Mesenchymal stem cell (in vitro differentiated cells and primary cell): Measurements from ENCODE around the gene DBP.

Experiments used
- DNase-seq: peaks from one replicate; pipeline ENCODE4 v3.0.0-alpha.2; 2013
- H2AFZ ChIP-seq: one replicate; pipeline ENCODE4 v1.6.1; 2013; ENCODE audit warnings: low read depth, mild to moderate bottlenecking, control low read depth, inconsistent platforms, low read length, moderate library complexity
- H2AK5ac ChIP-seq: 2 replicates; pipeline ENCODE4 v1.6.1; 2013; ENCODE audit warnings: low read length, moderate library complexity, mild to moderate bottlenecking, inconsistent platforms; ENCODE audit not compliant: severe bottlenecking
- H2BK120ac ChIP-seq: one replicate; pipeline ENCODE4 v1.6.1; 2013; ENCODE audit warnings: low read depth, mild to moderate bottlenecking, inconsistent platforms, low read length, moderate library complexity
- H2BK12ac ChIP-seq, 2 experiments: one replicate each; pipeline ENCODE4 v1.6.1; 2013; ENCODE audit warnings: inconsistent platforms in 2 of 2, low read length in 2 of 2, mild to moderate bottlenecking in 2 of 2, moderate library complexity in 2 of 2, control low read depth in 1 of 2
- H2BK15ac ChIP-seq: one replicate; pipeline ENCODE4 v1.6.1; 2013; ENCODE audit warnings: mild to moderate bottlenecking, low read depth, inconsistent platforms; ENCODE audit not compliant: poor library complexity, severe bottlenecking
- H2BK5ac ChIP-seq: 2 replicates; pipeline ENCODE4 v1.6.1; 2013; ENCODE audit warnings: low read depth, mild to moderate bottlenecking, low read length, control low read depth, inconsistent platforms; ENCODE audit not compliant: poor library complexity, severe bottlenecking
- H3K14ac ChIP-seq, 2 experiments: one replicate each; pipeline ENCODE4 v1.6.1; 2013; ENCODE audit warnings: inconsistent platforms in 2 of 2, low read length in 2 of 2, control low read depth in 1 of 2, mild to moderate bottlenecking in 1 of 2, moderate library complexity in 1 of 2
- H3K18ac ChIP-seq, 2 experiments: one replicate each; pipeline ENCODE4 v1.6.1; 2013; ENCODE audit warnings: inconsistent platforms in 2 of 2, low read length in 2 of 2, control low read depth in 1 of 2, low read depth in 1 of 2, mild to moderate bottlenecking in 1 of 2
- H3K23ac ChIP-seq, 2 experiments: one replicate each; pipeline ENCODE4 v1.6.1; 2013; ENCODE audit warnings: inconsistent platforms in 2 of 2, low read length in 2 of 2, mild to moderate bottlenecking in 2 of 2, moderate library complexity in 2 of 2, control low read depth in 1 of 2
- H3K27ac ChIP-seq: 2 replicates; pipeline ENCODE4 v1.5.1; 2013; ENCODE audit warnings: mild to moderate bottlenecking, moderate library complexity, low read length, control low read depth, inconsistent platforms; ENCODE audit not compliant: poor library complexity, severe bottlenecking
- H3K27me3 ChIP-seq, 2 experiments: 2 replicates each; pipeline versions ENCODE4 v1.6.1 to v1.7.0; 2013; ENCODE audit warnings: low read length in 2 of 2, mild to moderate bottlenecking in 2 of 2, moderate library complexity in 2 of 2, control low read depth in 1 of 2, inconsistent platforms in 1 of 2; ENCODE audit not compliant: control insufficient read depth in 1 of 2, insufficient read depth in 1 of 2
- H3K36me3 ChIP-seq, 2 experiments: 2 replicates each; pipeline versions ENCODE4 v1.6.1 to v1.7.0; 2013; ENCODE audit warnings: low read length in 2 of 2, control low read depth in 1 of 2, inconsistent platforms in 1 of 2, low read depth in 1 of 2, mild to moderate bottlenecking in 1 of 2; ENCODE audit not compliant: insufficient read depth in 2 of 2, control insufficient read depth in 1 of 2
- H3K4ac ChIP-seq, 2 experiments: one replicate each; pipeline ENCODE4 v1.6.1; 2013; ENCODE audit warnings: inconsistent platforms in 2 of 2, low read length in 2 of 2, mild to moderate bottlenecking in 2 of 2, moderate library complexity in 2 of 2, control low read depth in 1 of 2, low read depth in 1 of 2
- H3K4me1 ChIP-seq: 2 replicates; pipeline ENCODE4 v1.6.1; 2013; ENCODE audit warnings: low read depth, low read length, control low read depth; ENCODE audit not compliant: control insufficient read depth, insufficient read depth
- H3K4me2 ChIP-seq: 2 replicates; pipeline ENCODE4 v1.6.1; 2013; ENCODE audit warnings: low read length, mild to moderate bottlenecking, inconsistent platforms; ENCODE audit not compliant: poor library complexity, severe bottlenecking
- H3K4me3 ChIP-seq, 2 experiments: 2 replicates each; pipeline versions ENCODE4 v1.5.1 to v1.7.0; 2013; ENCODE audit warnings: low read length in 2 of 2, mild to moderate bottlenecking in 2 of 2, control low read depth in 1 of 2, low read depth in 1 of 2; ENCODE audit not compliant: insufficient read depth in 1 of 2
- H3K79me1 ChIP-seq: replicated peaks from 2 replicates; pipeline ENCODE4 v1.6.1; 2013; ENCODE audit warnings: mild to moderate bottlenecking, control low read depth, low read length, inconsistent platforms; ENCODE audit not compliant: poor library complexity, severe bottlenecking
- H3K9ac ChIP-seq: 2 replicates; pipeline ENCODE4 v1.7.0; 2013; ENCODE audit warnings: mild to moderate bottlenecking, low read length, moderate library complexity
- H3K9me3 ChIP-seq: 2 replicates; pipeline ENCODE4 v1.7.0; 2013; ENCODE audit warnings: mild to moderate bottlenecking, low read length; ENCODE audit not compliant: control insufficient read depth
- H4K8ac ChIP-seq: one replicate; pipeline ENCODE4 v1.6.1; 2013; ENCODE audit warnings: inconsistent platforms, mild to moderate bottlenecking, low read length, moderate library complexity
- H4K91ac ChIP-seq: one replicate; pipeline ENCODE4 v1.6.1; 2013; ENCODE audit warnings: mild to moderate bottlenecking, low read length, inconsistent platforms
- WGBS: methylation state at CpG from one replicate; pipeline ENCODE4 v1.1.7; 2013; ENCODE audit warnings: mixed read lengths; 5-methylcytosine and 5-hydroxymethylcytosine counted together

Gene DBP

GRCh38 chr19:48678201-48678600, 41.0 kb upstream of the DBP start:
- Histone ChIP-seq H3K4me1 (peaks cover 19% of the 10 kb centered on the region), H3K14ac (no peak overlapping the region), H2BK5ac (no peak overlapping the region), H3K23ac (no peak overlapping the region), H2AFZ (no peak overlapping the region), H3K18ac (no peak overlapping the region), H3K79me1 (no peaks in the 10 kb centered on the region), H3K4me2 (no peak overlapping the region), H3K9ac (no peak overlapping the region), H3K4me3 (no peak overlapping the region), H3K9me3 (no peaks in the 10 kb centered on the region), H2BK12ac (no peak overlapping the region), H4K91ac (no peak overlapping the region), H2AK5ac (no peak overlapping the region), H2BK15ac (no peak overlapping the region), H4K8ac (peak overlapping the region; percentile 20), H2BK120ac (no peak overlapping the region), H3K36me3 (no peaks in the 10 kb centered on the region), H3K27me3 (peaks cover 15 to 17% of the 10 kb centered on the region in 2 experiments), H3K4ac (no peak overlapping the region), H3K27ac (no peak overlapping the region)
- 46% methylated on average over 3 of the region's 4 CpGs for WGBS
- no peak for DNase-seq

- Histone ChIP-seq H2AFZ (no peak overlapping the region), H2BK5ac (no peak overlapping the region), H3K9ac (no peak overlapping the region), H3K18ac (no peak overlapping the region), H2BK15ac (no peak overlapping the region), H4K91ac (no peak overlapping the region), H2AK5ac (no peak overlapping the region), H3K14ac (no peak overlapping the region), H3K4me1 (peaks cover 18% of the 10 kb centered on the region), H3K9me3 (no peaks in the 10 kb centered on the region), H3K4ac (no peak overlapping the region), H3K4me3 (no peak overlapping the region), H2BK120ac (no peak overlapping the region), H3K79me1 (no peaks in the 10 kb centered on the region), H2BK12ac (no peak overlapping the region), H3K27me3 (peaks cover 14 to 15% of the 10 kb centered on the region in 2 experiments), H4K8ac (no peak overlapping the region), H3K27ac (no peak overlapping the region), H3K4me2 (no peak overlapping the region), H3K23ac (no peak overlapping the region), H3K36me3 (no peaks in the 10 kb centered on the region)
- no peak for DNase-seq
- 91% methylated on average over 13 of the region's 13 CpGs for WGBS
Measured at GRCh38 chr19:48676887-48677286, 39.7 kb upstream of the DBP start.

GRCh38 chr19:48676487-48676886, 39.3 kb upstream of the DBP start:
- Histone ChIP-seq H2BK120ac (no peak overlapping the region), H3K27me3 (peaks cover 14 to 15% of the 10 kb centered on the region in 2 experiments), H2AFZ (no peak overlapping the region), H3K9me3 (no peaks in the 10 kb centered on the region), H3K9ac (no peak overlapping the region), H3K79me1 (no peaks in the 10 kb centered on the region), H3K18ac (no peak overlapping the region), H2BK5ac (no peak overlapping the region), H4K91ac (no peak overlapping the region), H3K14ac (no peak overlapping the region), H3K4me1 (peaks cover 15% of the 10 kb centered on the region), H3K4me3 (no peak overlapping the region), H4K8ac (no peak overlapping the region), H3K4me2 (no peak overlapping the region), H2AK5ac (no peak overlapping the region), H3K4ac (no peak overlapping the region), H3K36me3 (no peaks in the 10 kb centered on the region), H3K23ac (no peak overlapping the region), H2BK12ac (peak overlapping the region in 1 of 2 experiments; percentile 61), H2BK15ac (no peak overlapping the region), H3K27ac (no peak overlapping the region)
- WGBS = 93% methylated on average over 16 of the region's 17 CpGs
- no peak for DNase-seq

- peak overlapping the region; percentile 87 for H4K91ac ChIP-seq
- H3K14ac ChIP-seq = no peak overlapping the region
- H3K23ac ChIP-seq = no peak overlapping the region
- H2BK5ac ChIP-seq = no peak overlapping the region
- peak overlapping the region; percentile 31 for H2AK5ac ChIP-seq
- H3K9ac ChIP-seq = peak overlapping the region; percentile 55
- no peaks in the 10 kb centered on the region for H3K36me3 ChIP-seq
- H2BK120ac ChIP-seq = no peak overlapping the region
- H3K4me3 ChIP-seq = no peak overlapping the region
- 41% methylated on average over 27 of the region's 28 CpGs for WGBS
- H3K27me3 ChIP-seq = peaks cover 14 to 15% of the 10 kb centered on the region in 2 experiments
- H3K4me2 ChIP-seq = no peak overlapping the region
- H3K4ac ChIP-seq = peak overlapping the region in 1 of 2 experiments; percentile 48
- no peak overlapping the region for H2BK15ac ChIP-seq
- peaks cover 6% of the 10 kb centered on the region for H3K4me1 ChIP-seq
- no peak overlapping the region for H3K27ac ChIP-seq
- peak; percentile 85 for DNase-seq
- H4K8ac ChIP-seq = peak overlapping the region; percentile 94
- peak overlapping the region; percentile 8 for H2AFZ ChIP-seq
- H2BK12ac ChIP-seq = peak overlapping the region in 1 of 2 experiments; percentile 40
- H3K9me3 ChIP-seq = no peaks in the 10 kb centered on the region
- peak overlapping the region; percentile 7 to 48 for H3K18ac ChIP-seq
- no peaks in the 10 kb centered on the region for H3K79me1 ChIP-seq
Measured at GRCh38 chr19:48674921-48675824, 38.0 kb upstream of the DBP start.
